Tracheal epithelial cell (primary cell): Measurements from ENCODE around the gene SPDYA. TPM values are rescaled to one million over a fixed set of nuclear protein-coding genes. Genes with fewer than 3 reads are reported as not detected.

Experiments
- total RNA-seq: library from RNA; depleted of rRNA; stranded (reverse); fragments of >200 nt; gene quantifications from 2 replicates; pipeline ENCODE4 v1.2.1, GENCODE V29; 2014

Gene SPDYA
- 0.85 and 0.96 TPM in 2 replicates for total RNA-seq

DNA sequence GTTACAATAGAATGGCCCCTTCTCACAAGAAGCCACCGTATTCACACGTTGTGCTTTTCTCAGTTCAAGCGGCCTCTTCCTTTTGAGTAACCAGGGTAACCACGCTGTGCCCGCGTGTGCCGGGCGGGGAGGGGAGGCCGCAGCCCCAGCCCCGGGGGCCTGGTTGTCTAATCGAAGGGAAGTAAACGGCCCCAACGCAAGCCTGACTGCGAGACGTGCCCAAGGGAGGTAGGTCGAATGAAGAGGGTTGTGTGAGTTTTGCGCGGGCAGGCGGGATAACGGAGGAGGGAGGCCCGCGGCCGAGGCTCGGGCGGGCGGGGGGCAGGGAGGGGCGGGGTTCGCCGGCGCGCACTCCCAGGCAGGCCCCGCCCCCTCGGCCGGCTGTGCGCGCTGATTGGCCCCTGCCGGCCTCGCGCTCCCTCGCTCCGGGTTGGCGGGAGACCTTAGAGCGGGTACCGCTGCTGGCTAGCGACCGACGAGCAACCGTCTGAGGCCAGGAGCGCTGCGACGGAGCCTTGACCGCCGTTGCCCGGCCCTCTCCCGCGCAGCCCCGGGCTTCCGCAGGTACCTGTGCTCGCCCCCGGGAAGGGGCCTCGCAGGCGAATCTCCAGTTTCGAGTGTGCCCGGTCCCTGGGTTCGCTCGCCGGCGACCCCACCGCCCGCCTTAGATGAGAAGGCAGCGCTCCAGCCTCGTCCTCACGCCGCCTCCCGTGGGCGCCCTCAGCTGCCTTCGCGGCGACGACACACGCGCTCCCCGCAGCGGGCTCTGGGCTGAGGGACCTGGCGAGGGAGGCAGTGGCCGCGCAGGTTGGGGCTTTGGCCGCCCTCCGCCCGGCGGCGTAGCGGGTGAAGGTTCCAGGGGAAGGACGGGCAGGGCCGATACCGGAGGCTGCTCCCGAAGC is at the start of gene SPDYA:
Gene SPDYA, plus strand, starts transcription at position 451 of the 902 bp plus-strand sequence. CDS start 5,181 bp downstream, outside the sequence.

DNA sequence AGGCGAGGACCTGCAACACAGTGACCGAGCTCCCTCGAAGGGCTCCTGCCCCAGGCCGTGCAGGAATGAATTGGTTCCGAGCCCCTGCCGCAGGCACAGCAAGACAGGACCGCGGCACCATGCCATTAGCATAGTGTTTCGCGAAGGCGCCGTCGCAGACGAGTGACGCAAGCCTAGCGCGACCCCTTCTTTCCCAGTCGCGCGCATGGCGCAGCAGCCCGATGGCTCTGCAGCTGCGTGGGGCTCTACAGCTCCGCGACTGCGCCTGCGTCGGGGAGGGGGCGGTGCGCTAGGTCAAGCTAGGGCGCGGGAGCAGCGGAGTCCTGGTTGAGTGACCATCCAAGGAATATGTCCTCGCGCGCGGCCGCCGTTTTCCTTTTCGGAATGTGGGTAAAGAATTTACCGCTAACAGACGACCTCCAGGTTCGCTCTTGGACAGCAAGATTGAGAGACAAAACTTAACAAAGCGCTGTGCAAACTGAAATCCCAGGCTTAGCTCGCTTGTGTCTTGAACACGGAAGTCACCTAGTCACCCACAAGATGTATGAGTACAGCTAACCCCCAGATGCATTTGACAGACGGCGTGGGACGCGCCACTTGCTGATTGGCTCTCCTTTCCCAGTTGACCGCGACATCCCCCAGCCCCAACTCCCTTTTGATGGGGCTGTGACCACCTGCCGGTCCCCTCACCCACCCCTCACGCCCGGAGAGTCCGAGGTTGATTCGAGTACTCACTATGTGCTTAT is 59.7 kb downstream of the SPDYA start, which contains the start of gene TRMT61B:
Gene TRMT61B, minus strand, starts transcription at position 164 of the 746 bp plus-strand sequence. Its CDS starts 32 bp downstream, at position 132.

DNA sequence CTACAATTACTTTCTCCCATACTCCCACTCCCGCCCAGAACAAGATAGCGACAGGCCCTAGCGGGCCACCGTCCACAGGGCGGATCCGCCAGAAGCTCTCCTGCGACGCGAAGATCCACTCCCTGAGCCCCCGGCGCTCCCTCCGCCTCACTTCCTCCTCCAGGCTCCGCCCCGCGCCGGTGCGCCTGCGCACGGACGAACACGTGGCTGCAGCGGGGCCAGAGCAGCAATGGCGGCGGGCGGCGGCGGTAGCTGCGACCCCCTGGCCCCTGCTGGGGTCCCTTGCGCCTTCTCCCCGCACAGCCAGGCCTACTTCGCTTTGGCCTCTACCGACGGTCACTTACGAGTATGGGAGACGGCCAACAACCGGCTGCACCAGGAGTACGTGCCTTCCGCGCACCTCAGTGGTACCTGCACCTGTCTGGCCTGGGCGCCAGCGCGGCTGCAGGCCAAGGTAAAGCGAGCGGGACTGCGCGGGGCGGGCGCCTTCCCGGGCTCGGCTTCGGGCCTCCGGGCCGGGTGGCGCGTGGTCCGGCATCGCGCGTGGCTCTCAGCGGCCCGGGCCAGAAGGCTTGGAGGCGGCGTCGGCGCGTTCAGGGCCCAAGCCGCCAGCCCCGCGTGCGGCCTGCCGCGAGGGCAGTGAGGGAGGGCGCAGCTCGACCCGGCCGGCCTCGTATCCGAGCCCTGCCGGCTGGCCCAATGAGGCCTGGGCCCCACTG is 84.0 kb downstream of the SPDYA start, which contains the start of gene WDR43:
Gene WDR43, plus strand, starts transcription at position 198 of the 719 bp plus-strand sequence. Its CDS starts 32 bp downstream, at position 230.

Other genes starting within 250 kb of the SPDYA start
- 304 and 317 TPM in 2 replicates for gene PPP1CB, start 59.0 kb upstream of the SPDYA start, total RNA-seq
- 9.2 and 18.1 TPM in 2 replicates for gene TRMT61B, start 59.5 kb downstream of the SPDYA start, total RNA-seq
- 90.6 and 116 TPM in 2 replicates for gene WDR43, start 83.8 kb downstream of the SPDYA start, total RNA-seq
- gene TOGARAM2, start 170.5 kb downstream of the SPDYA start, total RNA-seq = under 0.01 TPM in 1 of 2 replicates, not detected in the other